Activated CD4-positive, alpha-beta T cell treated with anti-CD3 and anti-CD28 coated beads, Interleukin-10, Interleukin-2, amounts not matched to agents 100 ng/mL and 50 ng/mL, durations not matched to agents 16 hours and 8 hours (primary cell): Measurements from ENCODE around the gene SPATA9.

Experiments
- DNase-seq: peaks from one replicate; pipeline ENCODE4 v3.0.0-alpha.2; 2020

SPATA9 gene

GRCh38 chr5:95615164-95615467 is 67.7 kb downstream of the SPATA9 start:
- DNase-seq = peak; percentile 54

- DNase-seq = no peak
These were observed 69.3 kb downstream of the SPATA9 start for GRCh38 chr5:95613514-95613913.

GRCh38 chr5:95611396-95611795 is 71.4 kb downstream of the SPATA9 start:
- DNase-seq = no peak

GRCh38 chr5:95610546-95610945 is 72.2 kb downstream of the SPATA9 start:
- DNase-seq = no peak

- DNase-seq = no peak
These were observed 73.1 kb downstream of the SPATA9 start for GRCh38 chr5:95609711-95610110.
